OCI-LY3 (cell line): Measurements from ENCODE around the gene PDE4D.

Experiments used
- H2AFZ ChIP-seq: fragments of 200-600, 300-600 bp; shearing (Covaris generic); 2 replicates; pipeline ENCODE4 v1.6.0; 2014; ENCODE audit warnings: antibody characterized with exemption, low read depth, low read length
- H3K27ac ChIP-seq: fragments of 200-600, 300-600 bp; sonication (generic); 2 replicates; pipeline ENCODE4 v1.5.1; 2014; ENCODE audit warnings: mild to moderate bottlenecking, low read length, moderate library complexity, mixed read lengths
- H3K27me3 ChIP-seq: fragments of 200-600, 300-600 bp; sonication (generic); 2 replicates; pipeline ENCODE4 v1.6.1; 2014; ENCODE audit warnings: low read depth, low read length, mixed read lengths
- H3K36me3 ChIP-seq: fragments of 200-600, 300-600 bp; sonication (generic); replicated peaks from 2 replicates; pipeline ENCODE3; 2014; ENCODE audit warnings: low read depth, low read length, mixed read lengths
- H3K4me1 ChIP-seq: fragments of 300-600, 200-600 bp; sonication (generic); 2 replicates; pipeline ENCODE4 v1.6.1; 2014; ENCODE audit warnings: low read length, mixed read lengths
- H3K4me2 ChIP-seq: fragments of 200-600, 300-600 bp; sonication (generic); 2 replicates; pipeline ENCODE4 v1.6.1; 2014; ENCODE audit warnings: low read length, mixed read lengths
- H3K4me3 ChIP-seq: fragments of 300-600, 200-600 bp; sonication (generic); 2 replicates; pipeline ENCODE4 v1.5.1; 2014; ENCODE audit warnings: antibody characterized with exemption, mild to moderate bottlenecking, low read length, moderate library complexity
- H3K79me2 ChIP-seq: fragments of 300-600, 200-600 bp; shearing (Covaris generic); 2 replicates; pipeline ENCODE4 v1.6.1; 2014; ENCODE audit warnings: mild to moderate bottlenecking, low read length, mixed read lengths
- H3K9ac ChIP-seq: fragments of 300-600, 200-600 bp; shearing (Covaris generic); 2 replicates; pipeline ENCODE4 v1.6.0; 2014; ENCODE audit warnings: mild to moderate bottlenecking, low read length, moderate library complexity
- H3K9me3 ChIP-seq: fragments of 200-600, 300-600 bp; shearing (Covaris generic); 2 replicates; pipeline ENCODE4 v1.6.1; 2014; ENCODE audit warnings: low read length, mixed read lengths; ENCODE audit not compliant: insufficient read depth
- H4K20me1 ChIP-seq: fragments of 200-600, 300-600 bp; sonication (generic); 2 replicates; pipeline ENCODE4 v1.6.1; 2016; ENCODE audit warnings: low read length, mixed read lengths; ENCODE audit not compliant: insufficient read depth
- EZH2phosphoT487 ChIP-seq: fragments of 200-600 bp; shearing (Covaris generic); IDR thresholded peaks from 2 replicates; pipeline ENCODE4 v1.6.1; 2018; ENCODE audit warnings: antibody characterized with exemption, mixed run types, low read depth
- TF ChIP-seq, protein P1 (sequence below): fragments of 200-600, 300-600 bp; sonication (generic); IDR thresholded peaks from 2 replicates; pipeline ENCODE4 v1.5.1; 2014; ENCODE audit warnings: antibody characterized with exemption, low read length, low read depth

PDE4D gene

DNA sequence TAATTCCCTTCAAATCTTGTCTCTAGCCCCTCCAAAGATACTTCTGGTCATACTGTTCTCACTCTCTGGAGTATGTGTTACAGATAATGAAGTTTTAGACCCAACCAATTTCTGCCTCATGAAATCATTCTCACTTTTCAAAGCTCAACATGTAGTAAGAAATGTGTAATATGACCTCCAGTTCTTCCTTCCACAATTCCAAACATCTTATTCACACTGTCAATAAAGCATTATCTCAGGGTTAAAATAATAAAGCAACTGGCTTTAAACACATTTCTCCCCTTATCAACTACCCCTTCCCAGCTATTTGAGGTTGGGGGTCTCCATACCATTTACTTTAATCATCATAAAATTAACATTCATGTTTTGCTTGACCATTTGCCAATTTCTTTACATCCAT is 656.5 kb downstream of the PDE4D start:
- no peaks in the 10 kb centered on the region for H4K20me1 ChIP-seq
- H3K36me3 ChIP-seq, result no peaks in the 10 kb centered on the region
- no peak overlapping the region for H2AFZ ChIP-seq
- no peaks in the 10 kb centered on the region for H3K79me2 ChIP-seq
- H3K4me1 ChIP-seq, result peaks cover 18% of the 10 kb centered on the region
- TF ChIP-seq, protein P1, sequence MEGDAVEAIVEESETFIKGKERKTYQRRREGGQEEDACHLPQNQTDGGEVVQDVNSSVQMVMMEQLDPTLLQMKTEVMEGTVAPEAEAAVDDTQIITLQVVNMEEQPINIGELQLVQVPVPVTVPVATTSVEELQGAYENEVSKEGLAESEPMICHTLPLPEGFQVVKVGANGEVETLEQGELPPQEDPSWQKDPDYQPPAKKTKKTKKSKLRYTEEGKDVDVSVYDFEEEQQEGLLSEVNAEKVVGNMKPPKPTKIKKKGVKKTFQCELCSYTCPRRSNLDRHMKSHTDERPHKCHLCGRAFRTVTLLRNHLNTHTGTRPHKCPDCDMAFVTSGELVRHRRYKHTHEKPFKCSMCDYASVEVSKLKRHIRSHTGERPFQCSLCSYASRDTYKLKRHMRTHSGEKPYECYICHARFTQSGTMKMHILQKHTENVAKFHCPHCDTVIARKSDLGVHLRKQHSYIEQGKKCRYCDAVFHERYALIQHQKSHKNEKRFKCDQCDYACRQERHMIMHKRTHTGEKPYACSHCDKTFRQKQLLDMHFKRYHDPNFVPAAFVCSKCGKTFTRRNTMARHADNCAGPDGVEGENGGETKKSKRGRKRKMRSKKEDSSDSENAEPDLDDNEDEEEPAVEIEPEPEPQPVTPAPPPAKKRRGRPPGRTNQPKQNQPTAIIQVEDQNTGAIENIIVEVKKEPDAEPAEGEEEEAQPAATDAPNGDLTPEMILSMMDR, result no peak
- no peak for TF ChIP-seq EZH2phosphoT487
- no peak overlapping the region for H3K4me2 ChIP-seq
- H3K9ac ChIP-seq, result no peak overlapping the region
- no peak overlapping the region for H3K27ac ChIP-seq
- no peaks in the 10 kb centered on the region for H3K27me3 ChIP-seq
- H3K4me3 ChIP-seq, result no peak overlapping the region
- H3K9me3 ChIP-seq, result no peaks in the 10 kb centered on the region

DNA sequence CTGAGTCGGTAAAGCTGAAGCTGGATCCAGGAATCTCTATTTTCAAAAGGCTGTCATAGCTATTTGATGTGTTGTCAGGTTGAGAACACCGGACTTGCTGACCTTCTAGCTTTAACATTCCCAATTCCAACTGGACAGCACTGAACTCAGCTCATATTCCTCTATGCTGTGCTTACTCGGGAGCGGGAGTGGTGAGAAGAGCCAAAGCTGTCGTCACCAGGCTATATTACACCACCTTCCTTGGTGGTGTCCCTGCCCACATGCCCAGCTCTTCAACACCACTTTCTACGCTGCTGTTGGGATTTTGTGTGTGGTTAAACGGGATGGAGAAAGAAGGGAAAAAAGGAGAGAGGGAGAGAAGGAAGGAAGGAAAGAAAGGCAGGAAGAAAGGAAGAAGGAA is 657.1 kb downstream of the PDE4D start:
- Histone ChIP-seq H3K27me3 (no peaks in the 10 kb centered on the region), H3K36me3 (no peaks in the 10 kb centered on the region)
- TF ChIP-seq, protein P1, result no peak
- TF ChIP-seq EZH2phosphoT487, result no peak

DNA sequence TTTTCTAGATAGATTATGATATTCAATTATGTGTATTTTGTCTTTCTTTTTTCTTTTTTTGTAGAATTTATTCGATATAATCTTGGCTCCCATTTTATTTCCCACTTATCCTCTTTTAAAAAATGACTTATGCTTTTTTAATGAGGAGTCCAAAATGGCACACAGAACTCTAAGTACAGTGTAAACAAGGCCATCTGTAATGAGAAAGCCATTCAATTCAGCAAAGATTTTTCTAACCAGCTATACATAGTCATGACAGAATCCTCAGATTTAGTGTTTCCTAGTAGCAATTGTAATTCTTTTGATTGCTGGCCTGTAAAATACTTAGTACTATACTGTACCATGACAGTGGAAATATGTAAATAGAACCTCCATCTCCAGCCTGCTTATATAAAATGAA is 659.3 kb downstream of the PDE4D start:
- Histone ChIP-seq H3K27me3 (no peaks in the 10 kb centered on the region), H3K4me2 (no peak overlapping the region), H3K79me2 (no peaks in the 10 kb centered on the region), H2AFZ (no peak overlapping the region), H3K9me3 (no peaks in the 10 kb centered on the region), H3K9ac (no peak overlapping the region), H3K36me3 (no peaks in the 10 kb centered on the region), H4K20me1 (no peaks in the 10 kb centered on the region), H3K4me3 (no peak overlapping the region), H3K4me1 (peaks cover 13% of the 10 kb centered on the region), H3K27ac (no peak overlapping the region)
- no peak for TF ChIP-seq EZH2phosphoT487
- TF ChIP-seq, protein P1, result no peak

More for the DNA sequence above, 657.1 kb downstream of the PDE4D start:
- H3K27ac ChIP-seq, result no peak overlapping the region
- H3K9me3 ChIP-seq, result no peaks in the 10 kb centered on the region
- no peaks in the 10 kb centered on the region for H4K20me1 ChIP-seq
- H3K9ac ChIP-seq, result no peak overlapping the region
- H3K4me2 ChIP-seq, result no peak overlapping the region
- peaks cover 18% of the 10 kb centered on the region for H3K4me1 ChIP-seq
- H2AFZ ChIP-seq, result no peak overlapping the region
- H3K4me3 ChIP-seq, result no peak overlapping the region
- H3K79me2 ChIP-seq, result no peaks in the 10 kb centered on the region

DNA sequence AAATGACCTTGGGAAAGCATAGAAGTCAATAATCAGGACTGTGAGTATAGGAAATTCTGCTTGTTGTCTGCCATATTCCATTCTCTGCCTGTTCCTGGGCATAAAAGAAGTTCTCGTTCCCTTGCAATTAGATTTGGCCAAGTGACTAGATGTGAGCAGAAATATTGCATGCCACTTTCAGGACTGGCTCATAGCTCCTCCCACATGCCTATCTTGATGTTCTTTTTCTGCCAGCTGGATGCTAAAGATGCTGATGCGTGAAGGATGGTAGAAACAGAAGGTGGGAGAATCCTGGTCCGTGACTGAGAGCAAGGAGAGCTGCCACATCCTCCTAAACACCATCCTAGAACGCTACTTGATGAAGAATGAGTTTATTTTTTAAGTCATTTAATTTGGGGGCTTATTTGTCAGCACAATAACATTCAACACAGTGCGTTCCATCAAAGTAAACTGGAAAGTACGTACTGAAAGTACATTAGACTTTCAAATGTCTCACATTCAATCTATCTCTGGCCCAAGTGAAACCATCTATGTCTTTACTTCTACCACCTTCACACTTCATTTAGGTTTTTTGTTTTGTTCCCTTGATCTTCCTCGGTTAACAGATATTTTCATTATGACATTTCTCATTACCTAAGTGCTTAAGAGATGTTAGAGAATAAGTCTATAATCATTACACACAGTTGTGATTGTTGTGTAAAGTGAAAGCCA is 662.1 kb downstream of the PDE4D start:
- no peaks in the 10 kb centered on the region for H3K79me2 ChIP-seq
- no peaks in the 10 kb centered on the region for H3K27me3 ChIP-seq
- no peak overlapping the region for H3K9ac ChIP-seq
- H3K27ac ChIP-seq, result no peak overlapping the region
- no peaks in the 10 kb centered on the region for H3K9me3 ChIP-seq
- TF ChIP-seq, protein P1, result no peak
- TF ChIP-seq EZH2phosphoT487, result no peak
- no peak overlapping the region for H3K4me3 ChIP-seq
- H2AFZ ChIP-seq, result no peak overlapping the region
- H3K4me1 ChIP-seq, result no peaks in the 10 kb centered on the region
- H3K4me2 ChIP-seq, result no peak overlapping the region
- H3K36me3 ChIP-seq, result no peaks in the 10 kb centered on the region
- no peaks in the 10 kb centered on the region for H4K20me1 ChIP-seq
